ENCODE data around the gene BCL2.

BCL2 gene

GRCh38 chr18:63182310-63182772 lies 137.2 kb downstream of the BCL2 start:
- Histone ChIP-seq H3K4me1 (ENCODE audit: low read length) (peaks cover 84% of the 10 kb centered on the region), H3K79me2 (ENCODE audit: low read length) (peaks cover 100% of the 10 kb centered on the region), H2AFZ (ENCODE audit: low read depth, low read length) (no peak overlapping the region), H3K4me2 (ENCODE audit: low read length) (peak overlapping the region; percentile 79), H3K4me3 (ENCODE audit: low read length) (peak overlapping the region; percentile 59), H3K27ac (ENCODE audit: low read length) (peak overlapping the region; percentile 76), H3K36me3 (replicated peaks; ENCODE audit: low read depth, low read length) (peaks cover 48% of the 10 kb centered on the region), H3K9ac (ENCODE audit: low read length) (peak overlapping the region; percentile 41), H4K20me1 (ENCODE audit: insufficient read depth, low read length) (peaks cover 99% of the 10 kb centered on the region), H3K27me3 (ENCODE audit: low read depth, low read length) (no peaks in the 10 kb centered on the region), H3K9me3 (ENCODE audit: insufficient read depth, low read length) (no peaks in the 10 kb centered on the region)
- TF ChIP-seq EZH2phosphoT487 (IDR thresholded peaks at IDR 0.05; ENCODE audit: low read depth) (no peak), CTCF (IDR thresholded peaks at IDR 0.05; ENCODE audit: low read depth, low read length) (no peak)

GRCh38 chr18:63181706-63182309 lies 137.8 kb downstream of the BCL2 start:
- TF ChIP-seq CTCF (IDR thresholded peaks at IDR 0.05; ENCODE audit: low read depth, low read length): no peak
- no peak for TF ChIP-seq EZH2phosphoT487 (IDR thresholded peaks at IDR 0.05; ENCODE audit: low read depth)
- peak overlapping the region; percentile 59 for H3K4me3 ChIP-seq (ENCODE audit: low read length)
- peak overlapping the region; percentile 41 for H3K9ac ChIP-seq (ENCODE audit: low read length)
- H3K9me3 ChIP-seq (ENCODE audit: insufficient read depth, low read length): no peaks in the 10 kb centered on the region
- H3K27me3 ChIP-seq (ENCODE audit: low read depth, low read length): no peaks in the 10 kb centered on the region
- H3K36me3 ChIP-seq (replicated peaks; ENCODE audit: low read depth, low read length): peaks cover 49% of the 10 kb centered on the region
- peaks cover 99% of the 10 kb centered on the region for H4K20me1 ChIP-seq (ENCODE audit: insufficient read depth, low read length)
- H3K27ac ChIP-seq (ENCODE audit: low read length): peak overlapping the region; percentile 76
- H3K4me2 ChIP-seq (ENCODE audit: low read length): peak overlapping the region; percentile 79
- no peak overlapping the region for H2AFZ ChIP-seq (ENCODE audit: low read depth, low read length)
- H3K4me1 ChIP-seq (ENCODE audit: low read length): peaks cover 81% of the 10 kb centered on the region
- H3K79me2 ChIP-seq (ENCODE audit: low read length): peaks cover 100% of the 10 kb centered on the region

- peaks cover 99% of the 10 kb centered on the region for H4K20me1 ChIP-seq (ENCODE audit: insufficient read depth, low read length)
- H3K4me2 ChIP-seq (ENCODE audit: low read length): peak overlapping the region; percentile 79
- no peak for TF ChIP-seq CTCF (IDR thresholded peaks at IDR 0.05; ENCODE audit: low read depth, low read length)
- 0 out of 2 replicates have a peak, but pooled peaks have one; percentile 55 for TF ChIP-seq EZH2phosphoT487 (IDR thresholded peaks at IDR 0.05; ENCODE audit: low read depth)
- H3K9ac ChIP-seq (ENCODE audit: low read length): peak overlapping the region; percentile 50
- H3K9me3 ChIP-seq (ENCODE audit: insufficient read depth, low read length): no peaks in the 10 kb centered on the region
- H3K27me3 ChIP-seq (ENCODE audit: low read depth, low read length): no peaks in the 10 kb centered on the region
- H3K27ac ChIP-seq (ENCODE audit: low read length): peak overlapping the region; percentile 76
- H3K79me2 ChIP-seq (ENCODE audit: low read length): peaks cover 97% of the 10 kb centered on the region
- peak overlapping the region; percentile 59 for H3K4me3 ChIP-seq (ENCODE audit: low read length)
- H3K4me1 ChIP-seq (ENCODE audit: low read length): peaks cover 75% of the 10 kb centered on the region
- H3K36me3 ChIP-seq (replicated peaks; ENCODE audit: low read depth, low read length): peaks cover 53% of the 10 kb centered on the region
- H2AFZ ChIP-seq (ENCODE audit: low read depth, low read length): no peak overlapping the region
Measured at GRCh38 chr18:63180971-63181376, 138.6 kb downstream of the BCL2 start.

- peak overlapping the region; percentile 79 for H3K4me2 ChIP-seq (ENCODE audit: low read length)
- H3K79me2 ChIP-seq (ENCODE audit: low read length): peaks cover 97% of the 10 kb centered on the region
- H3K4me1 ChIP-seq (ENCODE audit: low read length): peaks cover 80% of the 10 kb centered on the region
- no peaks in the 10 kb centered on the region for H3K27me3 ChIP-seq (ENCODE audit: low read depth, low read length)
- peaks cover 59% of the 10 kb centered on the region for H3K36me3 ChIP-seq (replicated peaks; ENCODE audit: low read depth, low read length)
- peak overlapping the region; percentile 50 for H3K9ac ChIP-seq (ENCODE audit: low read length)
- peaks cover 99% of the 10 kb centered on the region for H4K20me1 ChIP-seq (ENCODE audit: insufficient read depth, low read length)
- peak overlapping the region; percentile 59 for H3K4me3 ChIP-seq (ENCODE audit: low read length)
- H2AFZ ChIP-seq (ENCODE audit: low read depth, low read length): no peak overlapping the region
- TF ChIP-seq EZH2phosphoT487 (IDR thresholded peaks at IDR 0.05; ENCODE audit: low read depth): no peak
- no peak for TF ChIP-seq CTCF (IDR thresholded peaks at IDR 0.05; ENCODE audit: low read depth, low read length)
- H3K27ac ChIP-seq (ENCODE audit: low read length): peak overlapping the region; percentile 76
- no peaks in the 10 kb centered on the region for H3K9me3 ChIP-seq (ENCODE audit: insufficient read depth, low read length)
Measured at GRCh38 chr18:63180321-63180720, 139.2 kb downstream of the BCL2 start.
